Chondrocyte (in vitro differentiated cells): ENCODE results near the gene KDM2A. TPM values are rescaled to one million over a fixed set of nuclear protein-coding genes. Genes with fewer than 3 reads are reported as not detected.
A peak's percentile ranks its signal among the peaks of the same experiment; 100 is the strongest.

Source experiments
- DNase-seq: peaks from one replicate; pipeline ENCODE4 v3.0.0; 2021; ENCODE audit warnings: mixed read lengths, low spot score
- H3K27ac Mint-ChIP-seq: one replicate; pipeline ENCODE4 v1.8.0; 2021; ENCODE audit warnings: mild to moderate bottlenecking, moderate library complexity, mixed read lengths; ENCODE audit not compliant: unreplicated experiment
- H3K27me3 Mint-ChIP-seq: 2 replicates; pipeline ENCODE4 v1.8.0; 2021; ENCODE audit warnings: low read depth, mixed read lengths
- H3K36me3 Mint-ChIP-seq: 2 replicates; pipeline ENCODE4 v1.8.0; 2021; ENCODE audit warnings: low read depth, mixed read lengths
- H3K4me1 Mint-ChIP-seq: 2 replicates; pipeline ENCODE4 v1.8.0; 2021; ENCODE audit warnings: low read depth, mild to moderate bottlenecking, mixed read lengths
- H3K4me3 Mint-ChIP-seq: one replicate; pipeline ENCODE4 v1.8.0; 2021; ENCODE audit warnings: mild to moderate bottlenecking, moderate library complexity, mixed read lengths; ENCODE audit not compliant: unreplicated experiment
- H3K9me3 Mint-ChIP-seq: 2 replicates; pipeline ENCODE4 v1.8.0; 2021; ENCODE audit warnings: low read depth, mixed read lengths
- total RNA-seq: library from RNA; stranded (reverse); gene quantifications from 3 replicates; pipeline ENCODE4 v1.2.1, GENCODE V29; 2021
- TF ChIP-seq, protein P1 (sequence below): fragments of 200-600 bp; sonication (generic); IDR thresholded peaks from 2 replicates; pipeline ENCODE4 v1.5.0; 2021; ENCODE audit warnings: antibody characterized with exemption, mild to moderate bottlenecking, moderate library complexity

The KDM2A gene
- total RNA-seq, 1 donor from 2014 or later: 54.3 TPM

DNA sequence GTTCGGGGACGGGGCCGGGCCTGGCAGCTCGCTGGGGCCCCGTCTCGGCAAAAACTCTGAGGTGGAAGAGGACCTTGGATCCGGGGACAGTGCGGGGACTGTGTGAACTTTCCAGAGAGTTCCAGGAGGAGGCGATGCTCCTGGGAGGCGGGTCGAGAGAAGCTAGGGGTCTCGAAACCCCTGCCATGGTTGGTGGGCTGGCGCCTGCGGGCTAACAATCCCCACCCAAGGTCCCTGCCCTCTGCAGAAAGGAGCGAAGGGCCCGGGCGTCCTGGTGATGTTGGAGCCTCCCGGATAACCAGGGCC lies 142.5 kb downstream of the KDM2A start:
- Mint-ChIP-seq H3K9me3 (no peaks in the 10 kb centered on the region), H3K4me1 (peaks cover 24% of the 10 kb centered on the region), H3K36me3 (peaks cover 5% of the 10 kb centered on the region), H3K4me3 (peak overlapping the region; percentile 66), H3K27me3 (no peaks in the 10 kb centered on the region), H3K27ac (no peak overlapping the region)
- TF ChIP-seq, protein P1, sequence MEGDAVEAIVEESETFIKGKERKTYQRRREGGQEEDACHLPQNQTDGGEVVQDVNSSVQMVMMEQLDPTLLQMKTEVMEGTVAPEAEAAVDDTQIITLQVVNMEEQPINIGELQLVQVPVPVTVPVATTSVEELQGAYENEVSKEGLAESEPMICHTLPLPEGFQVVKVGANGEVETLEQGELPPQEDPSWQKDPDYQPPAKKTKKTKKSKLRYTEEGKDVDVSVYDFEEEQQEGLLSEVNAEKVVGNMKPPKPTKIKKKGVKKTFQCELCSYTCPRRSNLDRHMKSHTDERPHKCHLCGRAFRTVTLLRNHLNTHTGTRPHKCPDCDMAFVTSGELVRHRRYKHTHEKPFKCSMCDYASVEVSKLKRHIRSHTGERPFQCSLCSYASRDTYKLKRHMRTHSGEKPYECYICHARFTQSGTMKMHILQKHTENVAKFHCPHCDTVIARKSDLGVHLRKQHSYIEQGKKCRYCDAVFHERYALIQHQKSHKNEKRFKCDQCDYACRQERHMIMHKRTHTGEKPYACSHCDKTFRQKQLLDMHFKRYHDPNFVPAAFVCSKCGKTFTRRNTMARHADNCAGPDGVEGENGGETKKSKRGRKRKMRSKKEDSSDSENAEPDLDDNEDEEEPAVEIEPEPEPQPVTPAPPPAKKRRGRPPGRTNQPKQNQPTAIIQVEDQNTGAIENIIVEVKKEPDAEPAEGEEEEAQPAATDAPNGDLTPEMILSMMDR: peak; percentile 77
- no peak for DNase-seq

DNA sequence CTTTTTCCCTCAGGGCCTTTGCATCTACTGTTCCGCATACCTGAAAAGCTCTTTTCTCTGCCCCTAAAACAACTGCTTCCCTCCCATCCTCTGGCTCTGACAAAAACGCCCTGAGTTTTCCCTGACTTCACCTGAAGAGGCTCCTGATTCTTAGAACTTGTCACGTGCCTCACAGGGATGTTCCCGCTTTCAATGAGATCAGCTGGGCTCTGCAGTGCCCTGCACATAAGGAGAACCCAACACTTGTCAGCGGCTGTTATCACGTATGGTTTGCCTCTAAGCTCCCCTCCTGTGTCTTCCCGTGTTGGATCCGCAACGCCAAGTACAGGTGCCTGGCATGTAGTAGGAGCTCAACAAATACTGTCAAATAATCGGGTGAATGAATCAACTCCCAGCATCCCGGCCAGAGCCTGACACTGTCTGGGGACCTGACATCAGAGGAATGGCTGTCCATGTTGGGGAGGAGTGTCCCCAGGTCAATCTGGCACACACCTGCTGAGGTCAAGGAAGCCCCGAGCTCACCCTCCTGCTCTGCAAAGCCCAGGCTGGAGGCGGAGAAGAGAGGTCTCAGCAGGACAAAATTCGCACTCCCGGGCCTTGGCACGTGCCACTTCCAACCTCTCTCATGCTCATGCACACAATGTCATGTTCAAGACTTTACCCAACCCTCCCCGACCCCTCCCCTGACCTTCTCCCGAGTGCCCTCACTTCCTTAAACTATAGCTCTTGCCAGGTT lies 143.1 kb downstream of the KDM2A start:
- Mint-ChIP-seq H3K27me3 (no peaks in the 10 kb centered on the region), H3K36me3 (peaks cover 2% of the 10 kb centered on the region), H3K9me3 (no peaks in the 10 kb centered on the region), H3K27ac (peak overlapping the region; percentile 87), H3K4me3 (peak overlapping the region; percentile 66), H3K4me1 (peaks cover 24% of the 10 kb centered on the region)
- TF ChIP-seq, protein P1: peak; percentile 5
- DNase-seq: no peak

DNA sequence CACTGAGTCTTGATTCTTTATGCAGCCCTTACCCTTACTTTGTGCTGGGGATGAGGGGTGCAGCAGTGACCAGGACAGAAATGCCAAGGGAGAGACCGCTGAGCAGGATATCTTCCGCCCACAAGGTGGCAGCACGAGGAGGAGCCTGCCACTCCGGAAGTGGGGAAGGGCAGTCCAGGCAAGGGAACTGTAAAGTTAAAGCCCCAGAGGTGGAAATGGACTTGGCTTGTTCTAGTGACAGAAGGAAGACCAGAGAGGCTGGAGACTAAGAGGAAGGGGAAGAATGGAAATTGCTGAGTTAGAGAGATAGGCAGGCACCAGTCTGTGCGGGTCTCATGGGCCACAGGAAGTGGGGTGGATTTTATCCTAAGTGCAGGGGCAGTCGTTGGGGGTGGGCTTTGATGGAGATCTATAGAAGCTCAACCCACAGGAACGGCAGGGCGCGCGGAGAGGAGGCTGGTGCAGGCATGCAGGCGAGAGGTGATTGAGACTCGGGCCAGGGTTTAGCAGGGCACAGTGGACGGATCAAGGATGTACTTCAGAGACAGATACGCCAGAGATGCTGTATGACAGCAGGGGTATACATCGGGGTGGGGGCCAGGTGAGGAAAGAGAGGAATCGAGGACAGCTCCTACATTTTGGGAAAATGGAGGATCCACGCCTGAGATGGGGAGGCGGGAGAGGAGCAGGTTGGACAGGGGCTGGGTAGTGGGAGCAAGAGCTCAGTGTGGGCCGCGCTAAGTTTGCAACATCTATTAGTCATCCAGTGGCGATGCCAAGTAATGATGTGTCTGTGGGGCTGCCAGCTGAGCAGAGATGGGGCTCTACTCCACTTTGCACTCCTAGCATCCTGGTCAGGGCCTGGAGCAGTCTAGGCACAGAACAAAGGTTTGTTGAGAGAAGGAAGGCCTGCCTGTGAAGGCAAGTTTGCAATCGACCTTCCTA lies 143.9 kb downstream of the KDM2A start:
- Mint-ChIP-seq H3K4me1 (peaks cover 33% of the 10 kb centered on the region), H3K27ac (peak overlapping the region; percentile 87), H3K36me3 (no peaks in the 10 kb centered on the region), H3K27me3 (no peaks in the 10 kb centered on the region), H3K4me3 (no peak overlapping the region), H3K9me3 (no peaks in the 10 kb centered on the region)
- no peak for DNase-seq
- TF ChIP-seq, protein P1: peak; percentile 92

DNA sequence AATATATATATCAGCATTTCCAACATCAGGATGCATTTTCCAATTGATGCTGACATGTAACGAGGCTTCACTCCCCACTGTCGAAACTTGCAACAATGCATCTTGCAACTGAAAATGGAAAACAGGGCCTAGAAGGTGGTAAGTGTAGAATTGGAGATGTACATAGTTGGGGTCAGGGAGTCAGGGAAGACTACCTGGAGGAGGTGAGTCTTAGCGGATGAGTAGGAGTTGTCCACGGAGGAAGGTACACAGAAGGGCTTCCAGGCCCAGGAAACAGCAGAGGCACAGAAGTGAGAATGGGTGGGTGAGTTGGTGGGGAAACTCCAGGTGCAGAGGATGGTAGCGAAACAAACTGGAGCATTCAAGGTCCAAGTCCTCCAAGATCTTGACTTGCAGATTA lies 145.2 kb downstream of the KDM2A start:
- Mint-ChIP-seq H3K27ac (no peak overlapping the region), H3K36me3 (no peaks in the 10 kb centered on the region), H3K9me3 (no peaks in the 10 kb centered on the region), H3K27me3 (no peaks in the 10 kb centered on the region), H3K4me3 (no peak overlapping the region), H3K4me1 (peaks cover 43% of the 10 kb centered on the region)
- DNase-seq: peak; percentile 9
- TF ChIP-seq, protein P1: no peak

DNA sequence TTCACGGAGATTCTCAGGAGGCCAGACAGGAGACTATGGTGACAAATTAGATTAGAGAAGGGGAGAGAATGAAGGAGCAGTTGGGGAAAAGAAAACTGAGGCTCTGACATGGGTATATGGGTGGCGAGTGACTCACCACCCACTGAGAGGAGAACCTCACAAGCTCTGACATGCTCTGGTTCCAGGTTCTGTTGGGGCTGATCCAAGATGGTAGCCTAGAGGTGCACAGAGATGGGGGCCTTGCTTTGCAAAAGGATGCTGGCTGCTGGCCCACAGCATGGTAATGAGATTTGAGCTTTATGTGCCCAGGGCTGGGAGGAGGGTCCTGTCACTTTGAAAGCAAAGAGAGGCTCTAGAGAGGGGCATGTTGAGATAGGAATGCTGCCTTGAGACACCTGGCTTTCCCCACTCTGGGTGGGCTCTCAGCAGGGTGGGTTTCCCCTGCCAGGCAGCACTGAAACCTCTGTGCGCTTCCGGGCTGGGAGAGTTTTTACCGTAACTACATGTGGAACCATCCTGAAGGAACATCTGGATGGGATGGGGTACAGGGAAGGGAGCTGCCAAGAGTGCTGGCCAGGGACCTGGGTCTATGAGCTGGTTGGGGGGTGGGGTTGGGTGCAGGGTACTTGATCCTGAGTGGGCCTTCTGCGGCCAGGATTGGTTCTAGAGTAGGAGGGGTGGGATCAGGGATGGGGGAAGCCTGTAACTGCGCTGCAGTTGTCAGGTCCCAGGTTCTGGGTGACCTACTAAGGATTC lies 146.0 kb downstream of the KDM2A start:
- Mint-ChIP-seq H3K9me3 (no peaks in the 10 kb centered on the region), H3K4me1 (peaks cover 51% of the 10 kb centered on the region), H3K27ac (peak overlapping the region; percentile 54), H3K36me3 (no peaks in the 10 kb centered on the region), H3K27me3 (no peaks in the 10 kb centered on the region), H3K4me3 (peak overlapping the region; percentile 55)
- DNase-seq: peak; percentile 38
- TF ChIP-seq, protein P1: no peak
